ENCODE measurements around the gene ZNF300. TPM values are rescaled to one million over a fixed set of nuclear protein-coding genes. Genes with fewer than 3 reads are reported as not detected.
"Not testable (repeated sequence)": the region's sequence is repeated elsewhere in the genome, so short reads cannot be mapped to it uniquely, and the experiment has no call there.

Gene ZNF300
- total and polyA plus RNA-seq, 12 donors: 0.12 to 7.4 (median 0.85) TPM

- no peak overlapping the region for H3K27ac ChIP-seq
- DNase-seq: no peak
- TF ChIP-seq POLR2A (IDR thresholded peaks at IDR 0.05) (no peak), CTCF (IDR thresholded peaks at IDR 0.05) (no peak)
- no peaks in the 10 kb centered on the region for H3K4me1 ChIP-seq (replicated peaks in 1 of 2)
- H3K9me3 ChIP-seq (replicated peaks in 1 of 3): peaks cover 0 to 19% (median 7%) of the 10 kb centered on the region in 3 donors
- no peaks in the 10 kb centered on the region for H3K36me3 ChIP-seq (replicated peaks in 1 of 2)
- intact Hi-C loops (cut with DNase I): no loop called here
- no peak overlapping the region for H3K4me3 ChIP-seq
- H3K27me3 ChIP-seq: no peaks in the 10 kb centered on the region
These were observed 25.4 kb downstream of the ZNF300 start for GRCh38 chr5:150879358-150879757.

- WGBS, 4 donors: 62 to 82% (median 75%) methylated on average over 1 of the region's 1 CpG
- intact Hi-C loops (cut with DNase I): no loop called here
- H3K4me1 ChIP-seq (replicated peaks in 1 of 2): no peaks in the 10 kb centered on the region
- no peaks in the 10 kb centered on the region for H3K27me3 ChIP-seq
- no peak for DNase-seq
- H3K27ac ChIP-seq: no peak overlapping the region
- H3K36me3 ChIP-seq (replicated peaks in 1 of 2): no peaks in the 10 kb centered on the region
- H3K4me3 ChIP-seq: no peak overlapping the region
- H3K9me3 ChIP-seq (replicated peaks in 1 of 3): no peaks in the 10 kb centered on the region
- TF ChIP-seq POLR2A (IDR thresholded peaks at IDR 0.05) (no peak), CTCF (IDR thresholded peaks at IDR 0.05) (no peak)
These were observed 42.7 kb downstream of the ZNF300 start for GRCh38 chr5:150862070-150862469.

GRCh38 chr5:150860246-150860821 lies 44.4 kb downstream of the ZNF300 start:
- H3K4me3 ChIP-seq: no peak overlapping the region
- TF ChIP-seq CTCF (IDR thresholded peaks at IDR 0.05) (no peak), POLR2A (IDR thresholded peaks at IDR 0.05) (no peak)
- H3K9me3 ChIP-seq (replicated peaks in 1 of 3): no peaks in the 10 kb centered on the region
- H3K27ac ChIP-seq: no peak overlapping the region
- H3K27me3 ChIP-seq: no peaks in the 10 kb centered on the region
- intact Hi-C loops (cut with DNase I): no loop called here
- DNase-seq: no peak
- no peaks in the 10 kb centered on the region for H3K36me3 ChIP-seq (replicated peaks in 1 of 2)
- no peaks in the 10 kb centered on the region for H3K4me1 ChIP-seq (replicated peaks in 1 of 2)
- 47 to 82% (median 68%) methylated on average over 2 of the region's 2 CpGs for WGBS, 4 donors

- H3K27ac ChIP-seq; H3K36me3 ChIP-seq (replicated peaks in 1 of 2); H3K4me3 ChIP-seq; H3K4me1 ChIP-seq (replicated peaks in 1 of 2); DNase-seq; H3K9me3 ChIP-seq (replicated peaks in 1 of 3); intact Hi-C loops (cut with DNase I); H3K27me3 ChIP-seq: not testable (repeated sequence)
- WGBS, 4 donors: 63 to 87% (median 72%) methylated on average over 3 of the region's 3 CpGs
These were observed 48.1 kb downstream of the ZNF300 start for GRCh38 chr5:150856700-150857099.

- TF ChIP-seq POLR2A (IDR thresholded peaks at IDR 0.05) (no peak), CTCF (IDR thresholded peaks at IDR 0.05) (no peak)
- no peak overlapping the region for H3K4me3 ChIP-seq
- WGBS, 4 donors: 83 to 95% (median 92%) methylated on average over 2 of the region's 2 CpGs
- no peaks in the 10 kb centered on the region for H3K9me3 ChIP-seq (replicated peaks in 1 of 3)
- DNase-seq: no peak
- no peaks in the 10 kb centered on the region for H3K4me1 ChIP-seq (replicated peaks in 1 of 2)
- no peaks in the 10 kb centered on the region for H3K36me3 ChIP-seq (replicated peaks in 1 of 2)
- no peak overlapping the region for H3K27ac ChIP-seq
- intact Hi-C loops (cut with DNase I): no loop called here
- no peaks in the 10 kb centered on the region for H3K27me3 ChIP-seq
These were observed 51.2 kb downstream of the ZNF300 start for GRCh38 chr5:150853561-150853960.

Data from adrenal gland (tissue), 12 donors.